Measurements from ENCODE around the gene HKDC1. TPM values are rescaled to one million over a fixed set of nuclear protein-coding genes. Genes with fewer than 3 reads are reported as not detected.
A peak's percentile ranks its signal among the peaks of the same experiment; 100 is the strongest.

The HKDC1 gene
- total and polyA plus RNA-seq, 5 donors from 2014 or later = 2.2 to 11.1 (median 4.4) TPM

GRCh38 chr10:69226919-69227450 is 6.9 kb downstream of the HKDC1 start:
- Mint-ChIP-seq H3K9me3 (no peaks in the 10 kb centered on the region), H3K4me1 (peaks cover 10 to 68% (median 47%) of the 10 kb centered on the region in 4 donors), H3K27me3 (no peaks in the 10 kb centered on the region), H3K4me3 (no peak overlapping the region), H3K27ac (peak overlapping the region in 1 of 3 donors; percentile 38), H3K36me3 (no peaks in the 10 kb centered on the region)
- no peak for DNase-seq
- no peaks in the 10 kb centered on the region for H3K27me3 ChIP-seq (ENCODE audit: control insufficient read depth, insufficient read depth, low read length)
- H3K36me3 ChIP-seq (ENCODE audit: control insufficient read depth, insufficient read depth, low read length) = no peaks in the 10 kb centered on the region
- peaks cover 53% of the 10 kb centered on the region for H3K4me1 ChIP-seq (ENCODE audit: control insufficient read depth, insufficient read depth, low read length, poor library complexity, severe bottlenecking)
- no peak for ATAC-seq (ENCODE audit: low read depth in 2 of 2)
- H3K27ac ChIP-seq (ENCODE audit: insufficient read depth, low read length, poor library complexity, severe bottlenecking) = no peak overlapping the region
- no peak overlapping the region for H3K4me3 ChIP-seq (ENCODE audit: low read depth, low read length)
- no peaks in the 10 kb centered on the region for H3K9me3 ChIP-seq (ENCODE audit: control insufficient read depth in 2 of 2, low read length in 2 of 2)

- ATAC-seq (ENCODE audit: low read depth in 2 of 2) (no peak), DNase-seq (no peak)
- no peak overlapping the region for H3K4me3 Mint-ChIP-seq
- no peak overlapping the region for H3K4me3 ChIP-seq (ENCODE audit: low read depth, low read length)
- no peaks in the 10 kb centered on the region for H3K9me3 ChIP-seq (ENCODE audit: control insufficient read depth in 2 of 2, low read length in 2 of 2)
- H3K27me3 ChIP-seq (ENCODE audit: control insufficient read depth, insufficient read depth, low read length) = no peaks in the 10 kb centered on the region
- peak overlapping the region in 2 of 3 donors; percentile 78 to 79 for H3K27ac Mint-ChIP-seq
- H3K36me3 Mint-ChIP-seq = no peaks in the 10 kb centered on the region
- no peaks in the 10 kb centered on the region for H3K9me3 Mint-ChIP-seq
- H3K4me1 Mint-ChIP-seq = peaks cover 9 to 68% (median 47%) of the 10 kb centered on the region in 4 donors
- no peak overlapping the region for H3K27ac ChIP-seq (ENCODE audit: insufficient read depth, low read length, poor library complexity, severe bottlenecking)
- no peaks in the 10 kb centered on the region for H3K36me3 ChIP-seq (ENCODE audit: control insufficient read depth, insufficient read depth, low read length)
- H3K4me1 ChIP-seq (ENCODE audit: control insufficient read depth, insufficient read depth, low read length, poor library complexity, severe bottlenecking) = peaks cover 51% of the 10 kb centered on the region
- no peaks in the 10 kb centered on the region for H3K27me3 Mint-ChIP-seq
Measured at GRCh38 chr10:69228151-69228550, 8.0 kb downstream of the HKDC1 start.

- H3K9me3 Mint-ChIP-seq = no peaks in the 10 kb centered on the region
- no peaks in the 10 kb centered on the region for H3K27me3 Mint-ChIP-seq
- peak overlapping the region; percentile 60 for H3K27ac ChIP-seq (ENCODE audit: insufficient read depth, low read length, poor library complexity, severe bottlenecking)
- H3K4me3 Mint-ChIP-seq = peak overlapping the region in 2 of 4 donors; percentile 54 to 69
- H3K36me3 ChIP-seq (ENCODE audit: control insufficient read depth, insufficient read depth, low read length) = no peaks in the 10 kb centered on the region
- H3K27me3 ChIP-seq (ENCODE audit: control insufficient read depth, insufficient read depth, low read length) = no peaks in the 10 kb centered on the region
- H3K4me1 ChIP-seq (ENCODE audit: control insufficient read depth, insufficient read depth, low read length, poor library complexity, severe bottlenecking) = peaks cover 58% of the 10 kb centered on the region
- no peak for ATAC-seq (ENCODE audit: low read depth in 2 of 2)
- peaks cover 7 to 69% (median 48%) of the 10 kb centered on the region in 4 donors for H3K4me1 Mint-ChIP-seq
- no peaks in the 10 kb centered on the region for H3K9me3 ChIP-seq (ENCODE audit: control insufficient read depth in 2 of 2, low read length in 2 of 2)
- peak in 1 of 3 donors; percentile 5 for DNase-seq
- H3K36me3 Mint-ChIP-seq = no peaks in the 10 kb centered on the region
- H3K27ac Mint-ChIP-seq = peak overlapping the region; percentile 79 to 82 (median 79)
- H3K4me3 ChIP-seq (ENCODE audit: low read depth, low read length) = peak overlapping the region; percentile 66
Measured at GRCh38 chr10:69229616-69229916, 9.4 kb downstream of the HKDC1 start.

- Mint-ChIP-seq H3K36me3 (no peaks in the 10 kb centered on the region), H3K27ac (peak overlapping the region in 2 of 3 donors; percentile 79 to 86), H3K9me3 (no peaks in the 10 kb centered on the region), H3K4me1 (peaks cover 7 to 67% (median 46%) of the 10 kb centered on the region in 4 donors), H3K4me3 (no peak overlapping the region), H3K27me3 (no peaks in the 10 kb centered on the region)
- Histone ChIP-seq H3K9me3 (ENCODE audit: control insufficient read depth in 2 of 2, low read length in 2 of 2) (no peaks in the 10 kb centered on the region), H3K4me1 (ENCODE audit: control insufficient read depth, insufficient read depth, low read length, poor library complexity, severe bottlenecking) (peaks cover 52% of the 10 kb centered on the region), H3K27me3 (ENCODE audit: control insufficient read depth, insufficient read depth, low read length) (no peaks in the 10 kb centered on the region), H3K4me3 (ENCODE audit: low read depth, low read length) (no peak overlapping the region), H3K27ac (ENCODE audit: insufficient read depth, low read length, poor library complexity, severe bottlenecking) (peak overlapping the region; percentile 34), H3K36me3 (ENCODE audit: control insufficient read depth, insufficient read depth, low read length) (no peaks in the 10 kb centered on the region)
- ATAC-seq (ENCODE audit: low read depth in 2 of 2) (no peak), DNase-seq (no peak)
Measured at GRCh38 chr10:69230128-69230527, 10.0 kb downstream of the HKDC1 start.

- peak overlapping the region in 3 of 4 donors; percentile 86 to 89 (median 87) for H3K4me3 Mint-ChIP-seq
- H3K4me3 ChIP-seq (ENCODE audit: low read depth, low read length) = no peak overlapping the region
- H3K36me3 Mint-ChIP-seq = no peaks in the 10 kb centered on the region
- ATAC-seq (ENCODE audit: low read depth in 2 of 2) (no peak), DNase-seq (no peak)
- no peaks in the 10 kb centered on the region for H3K9me3 ChIP-seq (ENCODE audit: control insufficient read depth in 2 of 2, low read length in 2 of 2)
- H3K27ac ChIP-seq (ENCODE audit: insufficient read depth, low read length, poor library complexity, severe bottlenecking) = peak overlapping the region; percentile 9
- peaks cover under 1% of the 10 kb centered on the region for H3K27me3 Mint-ChIP-seq
- no peaks in the 10 kb centered on the region for H3K27me3 ChIP-seq (ENCODE audit: control insufficient read depth, insufficient read depth, low read length)
- H3K4me1 Mint-ChIP-seq = peaks cover 7 to 63% (median 42%) of the 10 kb centered on the region in 4 donors
- no peaks in the 10 kb centered on the region for H3K9me3 Mint-ChIP-seq
- H3K4me1 ChIP-seq (ENCODE audit: control insufficient read depth, insufficient read depth, low read length, poor library complexity, severe bottlenecking) = peaks cover 45% of the 10 kb centered on the region
- no peaks in the 10 kb centered on the region for H3K36me3 ChIP-seq (ENCODE audit: control insufficient read depth, insufficient read depth, low read length)
- H3K27ac Mint-ChIP-seq = peak overlapping the region; percentile 90 to 92 (median 91)
Measured at GRCh38 chr10:69232252-69232651, 12.1 kb downstream of the HKDC1 start.

GRCh38 chr10:69232736-69233480 is 12.8 kb downstream of the HKDC1 start:
- peaks cover 12 to 63% (median 44%) of the 10 kb centered on the region in 4 donors for H3K4me1 Mint-ChIP-seq
- H3K27me3 ChIP-seq (ENCODE audit: control insufficient read depth, insufficient read depth, low read length) = no peaks in the 10 kb centered on the region
- H3K9me3 ChIP-seq (ENCODE audit: control insufficient read depth in 2 of 2, low read length in 2 of 2) = no peaks in the 10 kb centered on the region
- peak overlapping the region; percentile 64 to 89 (median 86) for H3K4me3 Mint-ChIP-seq
- H3K9me3 Mint-ChIP-seq = no peaks in the 10 kb centered on the region
- no peaks in the 10 kb centered on the region for H3K36me3 ChIP-seq (ENCODE audit: control insufficient read depth, insufficient read depth, low read length)
- peaks cover 50% of the 10 kb centered on the region for H3K4me1 ChIP-seq (ENCODE audit: control insufficient read depth, insufficient read depth, low read length, poor library complexity, severe bottlenecking)
- peak overlapping the region; percentile 53 for H3K4me3 ChIP-seq (ENCODE audit: low read depth, low read length)
- DNase-seq (peak in 2 of 3 donors; percentile 55 to 83), ATAC-seq (ENCODE audit: low read depth in 2 of 2) (peak; percentile 60 to 62)
- H3K27me3 Mint-ChIP-seq = peaks cover 6% of the 10 kb centered on the region
- H3K27ac ChIP-seq (ENCODE audit: insufficient read depth, low read length, poor library complexity, severe bottlenecking) = peak overlapping the region; percentile 9
- no peaks in the 10 kb centered on the region for H3K36me3 Mint-ChIP-seq
- H3K27ac Mint-ChIP-seq = peak overlapping the region; percentile 90 to 92 (median 91)

GRCh38 chr10:69234447-69234846 is 14.3 kb downstream of the HKDC1 start:
- ATAC-seq (ENCODE audit: low read depth in 2 of 2) (no peak), DNase-seq (no peak)
- Mint-ChIP-seq H3K27me3 (peaks cover 6% of the 10 kb centered on the region), H3K36me3 (no peaks in the 10 kb centered on the region), H3K4me3 (peak overlapping the region in 2 of 4 donors; percentile 20 to 73), H3K4me1 (peaks cover 12 to 48% (median 32%) of the 10 kb centered on the region in 4 donors), H3K9me3 (no peaks in the 10 kb centered on the region), H3K27ac (peak overlapping the region in 1 of 3 donors; percentile 91)
- Histone ChIP-seq H3K4me3 (ENCODE audit: low read depth, low read length) (peak overlapping the region; percentile 31), H3K27me3 (ENCODE audit: control insufficient read depth, insufficient read depth, low read length) (no peaks in the 10 kb centered on the region), H3K36me3 (ENCODE audit: control insufficient read depth, insufficient read depth, low read length) (no peaks in the 10 kb centered on the region), H3K27ac (ENCODE audit: insufficient read depth, low read length, poor library complexity, severe bottlenecking) (no peak overlapping the region), H3K9me3 (ENCODE audit: control insufficient read depth in 2 of 2, low read length in 2 of 2) (no peaks in the 10 kb centered on the region), H3K4me1 (ENCODE audit: control insufficient read depth, insufficient read depth, low read length, poor library complexity, severe bottlenecking) (peaks cover 35% of the 10 kb centered on the region)

Measured in CD4-positive, CD25-positive, alpha-beta regulatory T cell (primary cell).